Prostate gland (tissue), 2 donors: ENCODE measurements around the gene STXBP6. TPM values are rescaled to one million over a fixed set of nuclear protein-coding genes. Genes with fewer than 3 reads are reported as not detected.

Experiments used
- DNase-seq: peaks from one replicate; pipeline ENCODE4 v3.0.0-alpha.2; 2019; ENCODE audit warnings: low spot score
- H3K27ac ChIP-seq, 2 donors: fragments of 200-600 bp; sonication (generic); 2 replicates each; pipeline ENCODE4 v1.5.1; 2017 to 2019
- H3K27me3 ChIP-seq: fragments of 200-600 bp; sonication (generic); replicated peaks from 2 replicates; pipeline ENCODE4 v1.5.1; 2019; ENCODE audit not compliant: insufficient read depth
- H3K36me3 ChIP-seq, 2 donors: fragments of 200-600 bp; sonication (generic); 1 replicate in 1 of 2; 2 replicates in 1 of 2; pipeline versions ENCODE4 v1.5.1 to v1.8.1; 2017 to 2019
- H3K4me1 ChIP-seq: fragments of 200-600 bp; sonication (generic); replicated peaks from 2 replicates; pipeline ENCODE4 v1.5.1; 2019
- H3K4me3 ChIP-seq, 2 donors: fragments of 200-600 bp; sonication (generic); 2 replicates each; pipeline ENCODE4 v1.5.1; 2017 to 2019
- H3K9me3 ChIP-seq: fragments of 200-600 bp; sonication (generic); 2 replicates; pipeline ENCODE4 v1.5.1; 2017
- CTCF ChIP-seq, 4 experiments: fragments of 200-600 bp in 2 of 4; fragments of 450-650 bp in 2 of 4; sonication (generic) in 2 of 4; IDR thresholded peaks; 1 replicate in 3 of 4; 2 replicates in 1 of 4; pipeline ENCODE4 v1.5.1; 2016 to 2019; ENCODE audit warnings: antibody characterized with exemption in 4 of 4, mild to moderate bottlenecking in 2 of 4, moderate library complexity in 2 of 4
- POLR2A ChIP-seq: fragments of 450-650 bp; IDR thresholded peaks from one replicate; pipeline ENCODE4 v1.6.1; 2016; ENCODE audit warnings: antibody characterized with exemption, mild to moderate bottlenecking
- POLR2AphosphoS5 ChIP-seq: sonication (generic); formaldehyde crosslinking; IDR thresholded peaks from one replicate; pipeline ENCODE4 v1.6.1; 2017; ENCODE audit warnings: antibody characterized with exemption
- WGBS: methylation state at CpG from one replicate; pipeline ENCODE4 v1.1.5; 2018; 5-methylcytosine and 5-hydroxymethylcytosine counted together
- intact Hi-C: fragments of 100-400 bp; cut with DNase I; formaldehyde crosslinking; loops from one replicate; pipeline ENCODE4 v1.14.2; 2022
- total RNA-seq, 2 donors: library from RNA; depleted of rRNA; stranded (reverse); fragments of >200 nt; gene quantifications; one replicate each; pipeline ENCODE4 v1.1.0, GENCODE V29; 2016

Gene STXBP6
- total RNA-seq, 2 donors from 2014 or later = 12.4 to 32.3 TPM

GRCh38 chr14:24894583-24895242 is 155.2 kb downstream of the STXBP6 start:
- H3K9me3 ChIP-seq = no peaks in the 10 kb centered on the region
- DNase-seq = no peak
- intact Hi-C loops = no loop called here
- H3K4me3 ChIP-seq = no peak overlapping the region
- no peaks in the 10 kb centered on the region for H3K4me1 ChIP-seq
- no peak overlapping the region for H3K27ac ChIP-seq
- H3K36me3 ChIP-seq = no peaks in the 10 kb centered on the region
- TF ChIP-seq CTCF (IDR thresholded peaks at IDR 0.05) = no peak
- TF ChIP-seq POLR2AphosphoS5 = no peak
- no peak for TF ChIP-seq POLR2A
- WGBS = 37% methylated on average over 5 of the region's 5 CpGs
- no peaks in the 10 kb centered on the region for H3K27me3 ChIP-seq

GRCh38 chr14:24892497-24893051 is 157.4 kb downstream of the STXBP6 start:
- no peak for DNase-seq
- H3K27ac ChIP-seq = no peak overlapping the region
- intact Hi-C loops = no loop called here
- no peak for TF ChIP-seq POLR2AphosphoS5
- no peak for TF ChIP-seq CTCF (IDR thresholded peaks at IDR 0.05)
- no peak overlapping the region for H3K4me3 ChIP-seq
- WGBS = 70% methylated on average over 6 of the region's 6 CpGs
- no peaks in the 10 kb centered on the region for H3K27me3 ChIP-seq
- no peaks in the 10 kb centered on the region for H3K36me3 ChIP-seq
- H3K9me3 ChIP-seq = no peaks in the 10 kb centered on the region
- no peaks in the 10 kb centered on the region for H3K4me1 ChIP-seq

GRCh38 chr14:24891987-24892496 is 157.9 kb downstream of the STXBP6 start:
- no peaks in the 10 kb centered on the region for H3K27me3 ChIP-seq
- no peaks in the 10 kb centered on the region for H3K36me3 ChIP-seq
- H3K4me3 ChIP-seq = no peak overlapping the region
- DNase-seq = no peak
- no peaks in the 10 kb centered on the region for H3K9me3 ChIP-seq
- no peak overlapping the region for H3K27ac ChIP-seq
- intact Hi-C loops = no loop called here
- no peaks in the 10 kb centered on the region for H3K4me1 ChIP-seq
- WGBS = 97% methylated on average over 1 of the region's 1 CpG
- TF ChIP-seq CTCF (IDR thresholded peaks at IDR 0.05) (no peak), POLR2AphosphoS5 (no peak), POLR2A (no peak)

- no peaks in the 10 kb centered on the region for H3K27me3 ChIP-seq
- H3K4me3 ChIP-seq = no peak overlapping the region
- no peaks in the 10 kb centered on the region for H3K4me1 ChIP-seq
- H3K36me3 ChIP-seq = no peaks in the 10 kb centered on the region
- DNase-seq = no peak
- no peak overlapping the region for H3K27ac ChIP-seq
- intact Hi-C loops = no loop called here
- TF ChIP-seq POLR2AphosphoS5 (no peak), CTCF (IDR thresholded peaks at IDR 0.05) (no peak), POLR2A (no peak)
- no peaks in the 10 kb centered on the region for H3K9me3 ChIP-seq
These were observed 159.2 kb downstream of the STXBP6 start for GRCh38 chr14:24890716-24891115.

- Histone ChIP-seq H3K36me3 (no peaks in the 10 kb centered on the region), H3K4me3 (no peak overlapping the region), H3K27ac (no peak overlapping the region), H3K9me3 (no peaks in the 10 kb centered on the region), H3K27me3 (no peaks in the 10 kb centered on the region), H3K4me1 (no peaks in the 10 kb centered on the region)
- TF ChIP-seq CTCF (IDR thresholded peaks at IDR 0.05) = no peak
- no peak for TF ChIP-seq POLR2AphosphoS5
- TF ChIP-seq POLR2A = no peak
- intact Hi-C loops = no loop called here
- DNase-seq = no peak
These were observed 160.1 kb downstream of the STXBP6 start for GRCh38 chr14:24889843-24890242.
